K562 (cell line): ENCODE data around the gene DCPS. TPM values are rescaled to one million over a fixed set of nuclear protein-coding genes. Genes with fewer than 3 reads are reported as not detected.

Experiments used
- BRD9 ChIP-seq: fragments of 450-650 bp; IDR thresholded peaks from 2 replicates; pipeline ENCODE4 v1.6.1; 2018; ENCODE audit warnings: low read depth; ENCODE audit not compliant: partially characterized antibody
- DEAF1 ChIP-seq: fragments of 450-650 bp; formaldehyde crosslinking; IDR thresholded peaks from 2 replicates; pipeline ENCODE4 v1.4.0; 2020; ENCODE audit warnings: mild to moderate bottlenecking, moderate library complexity
- ELF4 ChIP-seq: fragments of 450-650 bp; formaldehyde crosslinking; IDR thresholded peaks from 2 replicates; pipeline ENCODE4 v1.4.0; 2022; ENCODE audit warnings: missing genetic modification characterization
- EZH2 ChIP-seq: IDR thresholded peaks from 2 replicates; pipeline ENCODE4 v1.6.1; 2012; ENCODE audit warnings: low read depth, mild to moderate bottlenecking, inconsistent platforms, low read length, borderline replicate concordance
- FOXK1 ChIP-seq: sonication (generic); formaldehyde crosslinking; IDR thresholded peaks from 2 replicates; pipeline ENCODE4 v1.8.0; 2022; ENCODE audit warnings: missing genetic modification reagents, mild to moderate bottlenecking, borderline replicate concordance
- HDAC6 ChIP-seq: IDR thresholded peaks from 2 replicates; pipeline ENCODE4 v1.6.1; 2012; ENCODE audit warnings: low read depth, mild to moderate bottlenecking, control low read depth, inconsistent platforms, low read length, moderate library complexity
- MNT ChIP-seq, 2 experiments: fragments of 450-650 bp; conservative IDR thresholded peaks; 2 replicates each; pipeline ENCODE4 v1.6.1; 2017; ENCODE audit warnings: mild to moderate bottlenecking in 2 of 2, moderate library complexity in 2 of 2
- NR2C2 ChIP-seq, 2 experiments: fragments of 200-800 bp in 1 of 2; sonication (Bioruptor generic) in 1 of 2; sonication (generic) in 1 of 2; formaldehyde crosslinking in 1 of 2; IDR thresholded peaks; 2 replicates each; pipeline versions ENCODE4 v1.6.1 to v1.8.0; 2016 to 2022; ENCODE audit warnings: mild to moderate bottlenecking in 1 of 2, missing compliant biosample characterization in 1 of 2, missing genetic modification characterization in 1 of 2, missing genetic modification reagents in 1 of 2
- PHB ChIP-seq: fragments of 250-450 bp; sonication (Bioruptor Pico); IDR thresholded peaks from 2 replicates; pipeline ENCODE4 v1.5.0; 2021
- POLR2AphosphoS2 ChIP-seq: IDR thresholded peaks from 2 replicates; pipeline ENCODE4 v1.6.1; 2012; ENCODE audit warnings: low read length, improper control_type of control experiment
- PTTG1 ChIP-seq: fragments of 450-650 bp; IDR thresholded peaks from 2 replicates; pipeline ENCODE4 v1.6.1; 2016; ENCODE audit warnings: low read depth, mild to moderate bottlenecking, missing genetic modification characterization, missing compliant biosample characterization
- PYGO2 ChIP-seq: fragments of 450-650 bp; IDR thresholded peaks from 2 replicates; pipeline ENCODE4 v1.6.1; 2016; ENCODE audit warnings: mild to moderate bottlenecking, missing genetic modification characterization, moderate library complexity, missing compliant biosample characterization
- XRCC5 ChIP-seq: fragments of 200-400 bp; formaldehyde crosslinking; IDR thresholded peaks from 2 replicates; pipeline ENCODE4 v1.6.1; 2017; ENCODE audit warnings: low read depth, mild to moderate bottlenecking, low read length
- ZBTB1 ChIP-seq: sonication (generic); formaldehyde crosslinking; IDR thresholded peaks from 2 replicates; pipeline ENCODE4 v1.8.1; 2023; ENCODE audit warnings: missing genetic modification reagents, low read depth, mild to moderate bottlenecking, borderline replicate concordance
- ZBTB5 ChIP-seq: fragments of 450-650 bp; IDR thresholded peaks from 2 replicates; pipeline ENCODE4 v1.6.1; 2017; ENCODE audit warnings: antibody characterized with exemption
- ZNF316 ChIP-seq: fragments of 450-650 bp; IDR thresholded peaks from 2 replicates; pipeline ENCODE4 v1.6.1; 2016
- ZNF431 ChIP-seq: sonication (generic); formaldehyde crosslinking; IDR thresholded peaks from 2 replicates; pipeline ENCODE4 v1.8.0; 2022; ENCODE audit warnings: mild to moderate bottlenecking, missing genetic modification reagents
- ZNF592 ChIP-seq: fragments of 450-650 bp; IDR thresholded peaks from 2 replicates; pipeline ENCODE4 v1.6.1; 2017; ENCODE audit warnings: antibody characterized with exemption, mild to moderate bottlenecking
- polyA plus RNA-seq, 8 experiments: library from polyadenylated mRNA; depleted of rRNA in 4 of 8; stranded (reverse) in 5 of 8; unstranded in 3 of 8; fragments of >200 nt; fragmentation: Nextera tagmentation in 2 of 8; fragmentation: Illumina TruSeq in 1 of 8; extraction: Ambion mirVana in 2 of 8; extraction: Trizol in 1 of 8; gene quantifications; 2 replicates each; pipeline versions ENCODE4 v1.2.1 to v1.2.3, GENCODE V29; 2011 to 2014; ENCODE audit warnings: inconsistent platforms in 1 of 8, missing spikeins in 1 of 8
- total RNA-seq, 7 experiments: library from RNA; depleted of rRNA in 6 of 7; stranded (reverse); fragments of >200 nt in 6 of 7; fragmentation: Illumina TruSeq in 2 of 7; extraction: Trizol in 2 of 7; gene quantifications; 2 replicates each; pipeline versions ENCODE4 v1.2.1 to v1.2.3, GENCODE V29; 2011 to 2021; ENCODE audit warnings: low replicate concordance in 1 of 7

Gene DCPS
- total and polyA plus RNA-seq, 9 of the 15 experiments (the other 6 are each of a cell fraction or from before 2014, with no cell fraction given): 8.7 to 38.1 (median 17.9) TPM

- no peak for TF ChIP-seq PHB (CRISPR knock-in tag)
- no peak for TF ChIP-seq XRCC5
- TF ChIP-seq BRD9: no peak
- 0 out of 4 replicates have a peak, but pooled peaks of 1 of the 2 experiments have one; percentile 20 for TF ChIP-seq MNT (conservative IDR thresholded peaks at IDR 0.05)
- no peak for TF ChIP-seq ZNF431 (CRISPR knock-in tag)
- no peak for TF ChIP-seq FOXK1 (CRISPR knock-in tag)
- no peak for TF ChIP-seq PTTG1
- no peak for TF ChIP-seq ZBTB5
- TF ChIP-seq NR2C2 (CRISPR knock-in tag; IDR thresholded peaks at IDR 0.05): peak; percentile 40; the same call in 1 of the 2 replicates
- TF ChIP-seq NR2C2 (tag; IDR thresholded peaks at IDR 0.05): no peak
- TF ChIP-seq ZBTB1 (CRISPR knock-in tag): 0 out of 2 replicates have a peak, but pooled peaks have one; percentile 33
- no peak for TF ChIP-seq DEAF1 (CRISPR knock-in tag)
- no peak for TF ChIP-seq ELF4 (CRISPR knock-in tag)
- TF ChIP-seq HDAC6: no peak
- TF ChIP-seq POLR2AphosphoS2: no peak
- TF ChIP-seq PYGO2 (tag): no peak
- peak; percentile 92 for TF ChIP-seq ZNF316
- no peak for TF ChIP-seq EZH2
- no peak for TF ChIP-seq ZNF592
These were observed 50.9 kb downstream of the DCPS start (continued) for GRCh38 chr11:126354631-126355323.
